ENCODE data around the gene NUP153.
"Not testable (repeated sequence)": the region's sequence is repeated elsewhere in the genome, so short reads cannot be mapped to it uniquely, and the experiment has no call there.

Gene NUP153

GRCh38 chr6:17714177-17714576 lies 7.5 kb upstream of the NUP153 start:
- Histone ChIP-seq H3K27me3 (ENCODE audit: control insufficient read depth, insufficient read depth, low read length, poor library complexity, severe bottlenecking) (no peaks in the 10 kb centered on the region), H3K27ac (ENCODE audit: insufficient read depth, low read depth, low read length, poor library complexity, severe bottlenecking) (no peak overlapping the region), H3K9me3 (ENCODE audit: control insufficient read depth, low read length) (no peaks in the 10 kb centered on the region)

DNA sequence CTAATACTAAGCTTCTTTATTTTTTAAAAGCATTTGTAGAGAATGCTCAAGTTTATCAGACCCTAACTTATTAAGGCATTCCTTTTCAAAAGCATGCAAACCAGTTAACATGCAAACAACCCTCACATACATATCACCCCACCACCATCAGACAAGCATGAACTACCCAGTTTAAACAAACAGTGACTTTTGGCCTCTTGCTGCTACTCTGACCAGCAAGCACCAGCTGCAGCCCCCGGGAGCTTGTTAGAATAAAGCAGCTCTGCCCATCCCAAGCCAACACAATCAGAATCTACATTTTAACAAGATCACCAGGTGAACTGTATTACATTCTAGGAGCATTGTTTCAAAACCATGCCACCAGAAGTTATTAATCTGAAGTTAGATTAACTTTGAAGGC lies 5.9 kb upstream of the NUP153 start:
- 52 to 56% methylated on average over 1 of the region's 1 CpG for WGBS, 2 experiments
- no peaks in the 10 kb centered on the region for H3K4me1 ChIP-seq (ENCODE audit: control insufficient read depth, insufficient read depth, low read length)
- H3K36me3 ChIP-seq (ENCODE audit: control insufficient read depth, insufficient read depth, low read length), result no peaks in the 10 kb centered on the region
- no peak overlapping the region for H3K4me3 ChIP-seq (ENCODE audit: insufficient read depth, low read depth, low read length)
- no peak overlapping the region for H3K27ac ChIP-seq (ENCODE audit: insufficient read depth, low read depth, low read length, poor library complexity, severe bottlenecking)
- H3K9me3 ChIP-seq (ENCODE audit: control insufficient read depth, low read length), result no peaks in the 10 kb centered on the region
- H3K27me3 ChIP-seq (ENCODE audit: control insufficient read depth, insufficient read depth, low read length, poor library complexity, severe bottlenecking), result no peaks in the 10 kb centered on the region

More at GRCh38 chr6:17714177-17714576, 7.5 kb upstream of the NUP153 start:
- Histone ChIP-seq H3K4me1 (ENCODE audit: control insufficient read depth, insufficient read depth, low read length) (no peaks in the 10 kb centered on the region), H3K4me3 (ENCODE audit: insufficient read depth, low read depth, low read length) (no peak overlapping the region), H3K36me3 (ENCODE audit: control insufficient read depth, insufficient read depth, low read length) (no peaks in the 10 kb centered on the region)

- Histone ChIP-seq H3K9me3 (ENCODE audit: control insufficient read depth, low read length) (no peaks in the 10 kb centered on the region), H3K27ac (ENCODE audit: insufficient read depth, low read depth, low read length, poor library complexity, severe bottlenecking) (no peak overlapping the region), H3K4me3 (ENCODE audit: insufficient read depth, low read depth, low read length) (no peak overlapping the region), H3K4me1 (ENCODE audit: control insufficient read depth, insufficient read depth, low read length) (no peaks in the 10 kb centered on the region), H3K27me3 (ENCODE audit: control insufficient read depth, insufficient read depth, low read length, poor library complexity, severe bottlenecking) (no peaks in the 10 kb centered on the region), H3K36me3 (ENCODE audit: control insufficient read depth, insufficient read depth, low read length) (no peaks in the 10 kb centered on the region)
- WGBS, 2 experiments, result 97 to 100% methylated on average over 2 to 3 of the region's 3 CpGs
These were observed 3.6 kb upstream of the NUP153 start for GRCh38 chr6:17710331-17710730.

- Histone ChIP-seq H3K9me3 (ENCODE audit: control insufficient read depth, low read length) (no peaks in the 10 kb centered on the region), H3K4me1 (ENCODE audit: control insufficient read depth, insufficient read depth, low read length) (no peaks in the 10 kb centered on the region), H3K27me3 (ENCODE audit: control insufficient read depth, insufficient read depth, low read length, poor library complexity, severe bottlenecking) (no peaks in the 10 kb centered on the region), H3K36me3 (ENCODE audit: control insufficient read depth, insufficient read depth, low read length) (no peaks in the 10 kb centered on the region), H3K27ac (ENCODE audit: insufficient read depth, low read depth, low read length, poor library complexity, severe bottlenecking) (no peak overlapping the region), H3K4me3 (ENCODE audit: insufficient read depth, low read depth, low read length) (no peak overlapping the region)
- 100% methylated on average over 1 to 2 of the region's 2 CpGs for WGBS, 2 experiments
These were observed 2.8 kb upstream of the NUP153 start for GRCh38 chr6:17709476-17709875.

- H3K9me3 ChIP-seq (ENCODE audit: control insufficient read depth, low read length); H3K4me1 ChIP-seq (ENCODE audit: control insufficient read depth, insufficient read depth, low read length); H3K4me3 ChIP-seq (ENCODE audit: insufficient read depth, low read depth, low read length); H3K36me3 ChIP-seq (ENCODE audit: control insufficient read depth, insufficient read depth, low read length); H3K27me3 ChIP-seq (ENCODE audit: control insufficient read depth, insufficient read depth, low read length, poor library complexity, severe bottlenecking); H3K27ac ChIP-seq (ENCODE audit: insufficient read depth, low read depth, low read length, poor library complexity, severe bottlenecking): not testable (repeated sequence)
- WGBS, 2 experiments, result 90 to 92% methylated on average over 12 of the region's 12 CpGs
These were observed 1.3 kb upstream of the NUP153 start for GRCh38 chr6:17708035-17708434.

- 42 to 67% methylated on average over 3 of the region's 5 CpGs for WGBS, 2 experiments
- Histone ChIP-seq H3K9me3 (ENCODE audit: control insufficient read depth, low read length) (no peaks in the 10 kb centered on the region), H3K4me3 (ENCODE audit: insufficient read depth, low read depth, low read length) (peak overlapping the region; percentile 92), H3K27ac (ENCODE audit: insufficient read depth, low read depth, low read length, poor library complexity, severe bottlenecking) (no peak overlapping the region), H3K4me1 (ENCODE audit: control insufficient read depth, insufficient read depth, low read length) (no peaks in the 10 kb centered on the region), H3K36me3 (ENCODE audit: control insufficient read depth, insufficient read depth, low read length) (no peaks in the 10 kb centered on the region), H3K27me3 (ENCODE audit: control insufficient read depth, insufficient read depth, low read length, poor library complexity, severe bottlenecking) (no peaks in the 10 kb centered on the region)
These were observed 586 bp upstream of the NUP153 start for GRCh38 chr6:17707371-17707651.

DNA sequence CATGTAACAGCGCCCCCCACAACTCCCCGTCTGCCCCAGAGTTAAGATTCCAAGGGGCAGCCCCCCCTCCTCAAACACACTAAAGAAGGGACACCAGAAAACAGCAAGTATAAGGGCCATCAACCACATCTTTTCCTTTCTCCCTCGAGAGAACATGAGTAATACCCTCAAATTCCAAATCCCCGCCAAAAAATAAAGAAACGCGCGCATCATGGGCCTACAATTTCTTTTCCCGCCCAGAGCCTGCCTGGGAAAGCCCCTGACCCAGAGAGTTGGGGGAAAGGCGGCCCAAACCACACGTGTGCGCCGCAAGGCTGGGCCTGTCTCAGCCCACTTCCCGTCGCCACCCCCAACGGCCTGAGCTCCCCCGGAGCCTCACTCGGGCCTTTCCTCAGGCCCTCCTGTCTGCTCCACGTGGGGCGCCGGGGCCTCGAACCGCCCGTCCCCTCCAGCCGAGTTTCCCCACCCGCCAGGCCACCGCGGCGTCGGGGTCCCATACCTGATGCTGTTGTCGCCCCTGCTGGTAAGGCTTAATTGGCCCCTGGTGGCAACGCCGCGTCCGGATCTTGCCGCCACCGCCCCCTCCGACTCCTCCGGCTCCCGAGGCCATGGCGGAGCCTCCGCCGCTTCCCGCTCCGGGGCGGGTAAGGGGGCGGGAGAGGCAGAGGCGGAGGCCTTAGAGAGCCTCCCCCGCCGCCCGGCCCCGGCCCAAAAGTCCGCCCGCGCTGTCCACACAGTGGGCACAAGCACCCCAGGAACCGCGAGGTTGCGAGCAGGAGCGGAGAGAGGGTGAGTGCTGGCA lies 746 bp downstream of the NUP153 start:
- H3K4me3 ChIP-seq (ENCODE audit: insufficient read depth, low read depth, low read length), result peak overlapping the region; percentile 92
- H3K27me3 ChIP-seq (ENCODE audit: control insufficient read depth, insufficient read depth, low read length, poor library complexity, severe bottlenecking), result no peaks in the 10 kb centered on the region
- peak overlapping the region; percentile 99 for H3K27ac ChIP-seq (ENCODE audit: insufficient read depth, low read depth, low read length, poor library complexity, severe bottlenecking)
- 0% methylated on average over 58 of the region's 58 CpGs for WGBS, 2 experiments
- H3K36me3 ChIP-seq (ENCODE audit: control insufficient read depth, insufficient read depth, low read length), result no peaks in the 10 kb centered on the region
- no peaks in the 10 kb centered on the region for H3K9me3 ChIP-seq (ENCODE audit: control insufficient read depth, low read length)
- no peaks in the 10 kb centered on the region for H3K4me1 ChIP-seq (ENCODE audit: control insufficient read depth, insufficient read depth, low read length)

- 0% methylated on average over 8 to 9 of the region's 10 CpGs for WGBS, 2 experiments
These were observed 1.3 kb downstream of the NUP153 start for GRCh38 chr6:17705428-17705777.

GRCh38 chr6:17703256-17703694 lies 3.5 kb downstream of the NUP153 start:
- 90 to 96% methylated on average over 1 of the region's 1 CpG for WGBS, 2 experiments
- Histone ChIP-seq H3K36me3 (ENCODE audit: control insufficient read depth, insufficient read depth, low read length) (no peaks in the 10 kb centered on the region), H3K4me3 (ENCODE audit: insufficient read depth, low read depth, low read length) (no peak overlapping the region), H3K4me1 (ENCODE audit: control insufficient read depth, insufficient read depth, low read length) (no peaks in the 10 kb centered on the region), H3K27ac (ENCODE audit: insufficient read depth, low read depth, low read length, poor library complexity, severe bottlenecking) (no peak overlapping the region), H3K27me3 (ENCODE audit: control insufficient read depth, insufficient read depth, low read length, poor library complexity, severe bottlenecking) (no peaks in the 10 kb centered on the region), H3K9me3 (ENCODE audit: control insufficient read depth, low read length) (no peaks in the 10 kb centered on the region)

More at GRCh38 chr6:17705428-17705777, 1.3 kb downstream of the NUP153 start:
- Histone ChIP-seq H3K36me3 (ENCODE audit: control insufficient read depth, insufficient read depth, low read length) (no peaks in the 10 kb centered on the region), H3K27ac (ENCODE audit: insufficient read depth, low read depth, low read length, poor library complexity, severe bottlenecking) (peak overlapping the region; percentile 99), H3K4me1 (ENCODE audit: control insufficient read depth, insufficient read depth, low read length) (no peaks in the 10 kb centered on the region), H3K4me3 (ENCODE audit: insufficient read depth, low read depth, low read length) (peak overlapping the region; percentile 92), H3K9me3 (ENCODE audit: control insufficient read depth, low read length) (no peaks in the 10 kb centered on the region), H3K27me3 (ENCODE audit: control insufficient read depth, insufficient read depth, low read length, poor library complexity, severe bottlenecking) (no peaks in the 10 kb centered on the region)

DNA sequence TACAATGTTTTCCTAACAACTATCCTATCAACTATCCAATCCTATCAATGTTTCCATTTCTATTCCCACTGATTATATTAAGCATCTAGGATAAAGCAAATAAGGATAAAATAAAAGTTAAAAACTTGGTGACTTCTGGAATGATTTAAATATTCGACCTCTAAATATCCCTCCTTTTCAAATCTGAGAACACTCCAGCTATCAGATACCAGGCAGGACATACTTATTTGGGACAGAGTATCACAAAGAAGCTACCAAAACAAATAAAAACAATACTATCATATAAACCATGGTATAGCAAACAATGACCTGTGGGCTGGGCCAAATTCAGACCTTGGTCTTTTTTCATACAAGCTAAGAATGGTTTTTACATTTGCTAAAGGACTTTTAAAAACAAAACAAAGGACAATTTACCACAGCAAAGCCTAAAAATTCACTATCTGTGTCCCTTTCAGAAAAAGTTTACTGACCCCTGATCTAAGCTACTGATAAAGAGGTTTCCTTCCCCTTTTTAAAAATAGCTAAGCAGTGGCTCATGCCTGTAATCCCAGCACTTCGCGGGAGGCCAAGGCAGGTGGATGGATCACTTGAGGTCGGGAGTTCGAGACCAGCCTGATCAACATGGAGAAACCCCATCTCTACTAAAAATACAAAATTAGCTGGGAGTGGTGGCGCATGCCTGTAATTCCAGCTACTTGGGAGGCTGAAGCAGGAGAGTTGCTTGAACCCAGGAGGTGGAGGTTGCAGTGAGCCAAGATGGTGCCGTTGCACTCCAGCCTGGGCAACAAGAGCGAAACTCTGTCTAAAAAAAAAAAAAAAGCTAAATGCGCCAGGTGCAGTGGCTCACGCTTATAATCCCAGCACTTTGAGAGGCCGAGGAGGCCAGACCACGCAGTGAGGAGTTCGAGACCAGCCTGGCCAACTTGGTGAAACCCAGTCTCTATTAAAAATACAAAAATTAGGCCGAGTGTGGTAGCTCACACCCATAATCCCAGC lies 6.0 kb downstream of the NUP153 start:
- Histone ChIP-seq H3K36me3 (ENCODE audit: control insufficient read depth, insufficient read depth, low read length) (no peaks in the 10 kb centered on the region), H3K27ac (ENCODE audit: insufficient read depth, low read depth, low read length, poor library complexity, severe bottlenecking) (no peak overlapping the region), H3K4me3 (ENCODE audit: insufficient read depth, low read depth, low read length) (no peak overlapping the region), H3K27me3 (ENCODE audit: control insufficient read depth, insufficient read depth, low read length, poor library complexity, severe bottlenecking) (no peaks in the 10 kb centered on the region), H3K9me3 (ENCODE audit: control insufficient read depth, low read length) (no peaks in the 10 kb centered on the region), H3K4me1 (ENCODE audit: control insufficient read depth, insufficient read depth, low read length) (no peaks in the 10 kb centered on the region)
- 88 to 94% methylated on average over 14 of the region's 14 CpGs for WGBS, 2 experiments

All from ectodermal cell (in vitro differentiated cells).